ENCODE data around the gene PPM1G. TPM values are rescaled to one million over a fixed set of nuclear protein-coding genes. Genes with fewer than 3 reads are reported as not detected.

The PPM1G gene
- polyA plus RNA-seq, 1 of the 3 experiments (the other 2 are of a cell fraction), result 113 TPM

DNA sequence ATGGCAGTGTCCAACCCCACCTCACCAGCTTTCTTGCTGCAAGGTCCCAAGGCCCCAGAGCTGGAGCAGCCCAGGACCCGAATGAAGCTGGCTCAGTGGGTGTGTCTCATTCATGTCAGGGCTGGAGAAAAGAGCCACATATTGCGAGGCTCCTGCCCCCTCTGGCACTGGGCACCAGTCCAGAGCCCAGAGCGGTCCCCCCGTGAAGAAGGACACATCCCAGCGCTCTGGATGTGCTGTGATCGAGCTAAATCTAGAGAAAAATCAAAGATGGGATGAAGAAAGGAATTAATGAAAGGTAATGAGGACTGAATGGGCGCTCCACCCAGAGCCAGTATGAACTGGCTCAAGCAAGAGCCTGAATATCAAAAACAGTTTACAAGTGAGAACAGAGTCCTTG is 73.2 kb downstream of the PPM1G start:
- DNase-seq, result no peak
- Histone ChIP-seq H3K4me2 (no peak overlapping the region), H4K20me1 (ENCODE audit: insufficient read depth) (no peaks in the 10 kb centered on the region), H3K36me3 (replicated peaks in 1 of 2; ENCODE audit: control insufficient read depth in 1 of 2, insufficient read depth in 2 of 2, low read length in 1 of 2) (peaks cover 43 to 78% of the 10 kb centered on the region in 2 experiments), H3K9me2 (no peaks in the 10 kb centered on the region), H3K4me1 (ENCODE audit: control insufficient read depth in 1 of 2, insufficient read depth in 2 of 2, low read depth in 1 of 2, low read length in 1 of 2) (no peaks in the 10 kb centered on the region), H2AFZ (ENCODE audit: low read depth) (no peak overlapping the region), H3K9me3 (no peaks in the 10 kb centered on the region), H3F3A (replicated peaks; ENCODE audit: insufficient read depth) (no peaks in the 10 kb centered on the region), H3K4me3 (ENCODE audit: low read depth in 2 of 2, low read length in 1 of 2) (no peak overlapping the region), H3K27ac (ENCODE audit: low read depth in 2 of 2, low read length in 1 of 2) (no peak overlapping the region), H3K79me2 (ENCODE audit: insufficient read depth) (no peaks in the 10 kb centered on the region), H3K27me3 (ENCODE audit: insufficient read depth) (no peaks in the 10 kb centered on the region), H3K9ac (no peak overlapping the region)
- ChIA-PET CTCF (interaction anchor here (1.0 to 1.6 kb wide), 2 partner anchors 33 to 57 kb away, joined by 3 to 7 read pairs; no protein-coding TSS in a partner anchor), POLR2A (interaction anchor here (0.8 to 2.3 kb wide), 3 partner anchors 12 to 21 kb away, joined by 3 to 6 read pairs (median 4); partner anchors contain the start of gene MPV17)
- TF ChIP-seq MXI1 (IDR thresholded peaks at IDR 0.05; ENCODE audit: low read depth, low read length) (no peak), RAD21 (IDR thresholded peaks at IDR 0.05; ENCODE audit: low read length) (no peak), EZH2phosphoT487 (IDR thresholded peaks at IDR 0.05; ENCODE audit: borderline replicate concordance, low read depth) (no peak), TEAD4 (IDR thresholded peaks at IDR 0.05; ENCODE audit: borderline replicate concordance, insufficient read depth) (no peak), JUND (IDR thresholded peaks at IDR 0.05) (no peak), FOSL2 (IDR thresholded peaks at IDR 0.05; ENCODE audit: borderline replicate concordance, low read depth) (no peak), ZBTB33 (IDR thresholded peaks at IDR 0.05; ENCODE audit: borderline replicate concordance, low read depth) (no peak), ELF1 (IDR thresholded peaks at IDR 0.05) (no peak), YY1 (IDR thresholded peaks at IDR 0.05; ENCODE audit: low read depth) (no peak), FOXJ3 (CRISPR knock-in tag; IDR thresholded peaks at IDR 0.05) (no peak), NRF1 (IDR thresholded peaks at IDR 0.05; ENCODE audit: low read depth, low read length) (no peak), IRF3 (IDR thresholded peaks at IDR 0.05; ENCODE audit: low read depth, low read length) (no peak), TCF12 (IDR thresholded peaks at IDR 0.05) (no peak), SMC3 (IDR thresholded peaks at IDR 0.05; ENCODE audit: low read depth, low read length) (no peak)
- TF ChIP-seq, protein P1, sequence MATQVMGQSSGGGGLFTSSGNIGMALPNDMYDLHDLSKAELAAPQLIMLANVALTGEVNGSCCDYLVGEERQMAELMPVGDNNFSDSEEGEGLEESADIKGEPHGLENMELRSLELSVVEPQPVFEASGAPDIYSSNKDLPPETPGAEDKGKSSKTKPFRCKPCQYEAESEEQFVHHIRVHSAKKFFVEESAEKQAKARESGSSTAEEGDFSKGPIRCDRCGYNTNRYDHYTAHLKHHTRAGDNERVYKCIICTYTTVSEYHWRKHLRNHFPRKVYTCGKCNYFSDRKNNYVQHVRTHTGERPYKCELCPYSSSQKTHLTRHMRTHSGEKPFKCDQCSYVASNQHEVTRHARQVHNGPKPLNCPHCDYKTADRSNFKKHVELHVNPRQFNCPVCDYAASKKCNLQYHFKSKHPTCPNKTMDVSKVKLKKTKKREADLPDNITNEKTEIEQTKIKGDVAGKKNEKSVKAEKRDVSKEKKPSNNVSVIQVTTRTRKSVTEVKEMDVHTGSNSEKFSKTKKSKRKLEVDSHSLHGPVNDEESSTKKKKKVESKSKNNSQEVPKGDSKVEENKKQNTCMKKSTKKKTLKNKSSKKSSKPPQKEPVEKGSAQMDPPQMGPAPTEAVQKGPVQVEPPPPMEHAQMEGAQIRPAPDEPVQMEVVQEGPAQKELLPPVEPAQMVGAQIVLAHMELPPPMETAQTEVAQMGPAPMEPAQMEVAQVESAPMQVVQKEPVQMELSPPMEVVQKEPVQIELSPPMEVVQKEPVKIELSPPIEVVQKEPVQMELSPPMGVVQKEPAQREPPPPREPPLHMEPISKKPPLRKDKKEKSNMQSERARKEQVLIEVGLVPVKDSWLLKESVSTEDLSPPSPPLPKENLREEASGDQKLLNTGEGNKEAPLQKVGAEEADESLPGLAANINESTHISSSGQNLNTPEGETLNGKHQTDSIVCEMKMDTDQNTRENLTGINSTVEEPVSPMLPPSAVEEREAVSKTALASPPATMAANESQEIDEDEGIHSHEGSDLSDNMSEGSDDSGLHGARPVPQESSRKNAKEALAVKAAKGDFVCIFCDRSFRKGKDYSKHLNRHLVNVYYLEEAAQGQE (IDR thresholded peaks at IDR 0.05; ENCODE audit: low read depth, low read length), result no peak
- 94% methylated on average over 7 of the region's 7 CpGs for WGBS (ENCODE audit: low lambda C conversion rate)
